ENCODE data around the gene SLC11A1. TPM values are rescaled to one million over a fixed set of nuclear protein-coding genes. Genes with fewer than 3 reads are reported as not detected.

SLC11A1 gene
- total RNA-seq, 1 experiment from 2014 or later, result 1.2 TPM

GRCh38 chr2:218431878-218432277 lies 49.8 kb downstream of the SLC11A1 start:
- DNase-seq (ENCODE audit: extremely low read depth, low read depth), result no peak

- DNase-seq (ENCODE audit: extremely low read depth, low read depth), result no peak
Measured at GRCh38 chr2:218432676-218433365, 50.7 kb downstream of the SLC11A1 start.

- DNase-seq (ENCODE audit: extremely low read depth, low read depth), result no peak
Measured at GRCh38 chr2:218434456-218434855, 52.4 kb downstream of the SLC11A1 start.

GRCh38 chr2:218435003-218435982 lies 53.2 kb downstream of the SLC11A1 start:
- DNase-seq (ENCODE audit: extremely low read depth, low read depth), result no peak

- DNase-seq (ENCODE audit: extremely low read depth, low read depth), result no peak
Measured at GRCh38 chr2:218436992-218437391, 54.9 kb downstream of the SLC11A1 start.

- no peak for DNase-seq (ENCODE audit: extremely low read depth, low read depth)
Measured at GRCh38 chr2:218437969-218438368, 55.9 kb downstream of the SLC11A1 start.

GRCh38 chr2:218438596-218438995 lies 56.5 kb downstream of the SLC11A1 start:
- no peak for DNase-seq (ENCODE audit: extremely low read depth, low read depth)

GRCh38 chr2:218444692-218445357 lies 62.8 kb downstream of the SLC11A1 start:
- no peak for DNase-seq (ENCODE audit: extremely low read depth, low read depth)

- no peak for DNase-seq (ENCODE audit: extremely low read depth, low read depth)
Measured at GRCh38 chr2:218445602-218446001, 63.5 kb downstream of the SLC11A1 start.

Small RNA genes lying within 50 kb of the gene (small RNA-seq; reads per million reads assigned to genes)
- gene MIR26B (23.1 to 462 reads per million in 2 experiments), gene MIR6810 (0 reads per million in 2 experiments)

Other genes with a start within 250 kb of the SLC11A1 start
- not detected in 2 replicates for gene CXCR1, start 215.3 kb upstream of the SLC11A1 start, total RNA-seq (2014; rRNA removed; shearing (Covaris generic))
- gene ARPC2, start 165.1 kb upstream of the SLC11A1 start, total RNA-seq (2014; rRNA removed; shearing (Covaris generic)), result 231 and 247 TPM in 2 replicates
- gene GPBAR1, start 121.3 kb upstream of the SLC11A1 start, total RNA-seq (2014; rRNA removed; shearing (Covaris generic)), result 0.15 TPM in 1 of 2 replicates, not detected in the other
- 115 and 122 TPM in 2 replicates for gene AAMP, start 112.1 kb upstream of the SLC11A1 start, total RNA-seq (2014; rRNA removed; shearing (Covaris generic))
- 21.6 and 28.4 TPM in 2 replicates for gene PNKD, start 111.8 kb upstream of the SLC11A1 start, total RNA-seq (2014; rRNA removed; shearing (Covaris generic))
- 107 and 124 TPM in 2 replicates for gene TMBIM1, start 89.8 kb upstream of the SLC11A1 start, total RNA-seq (2014; rRNA removed; shearing (Covaris generic))
- 0.59 TPM in 1 of 2 replicates, not detected in the other for gene CATIP, start 25.4 kb upstream of the SLC11A1 start, total RNA-seq (2014; rRNA removed; shearing (Covaris generic))
- gene CTDSP1, start 17.6 kb downstream of the SLC11A1 start, total RNA-seq (2014; rRNA removed; shearing (Covaris generic)), result 63.8 and 68.7 TPM in 2 replicates
- gene VIL1, start 36.9 kb downstream of the SLC11A1 start, total RNA-seq (2014; rRNA removed; shearing (Covaris generic)), result 0.02 TPM in 1 of 2 replicates, not detected in the other
- 11.2 and 14.6 TPM in 2 replicates for gene USP37, start 186.1 kb downstream of the SLC11A1 start, total RNA-seq (2014; rRNA removed; shearing (Covaris generic))
- 78.5 and 85.3 TPM in 2 replicates for gene CNOT9, start 186.6 kb downstream of the SLC11A1 start, total RNA-seq (2014; rRNA removed; shearing (Covaris generic))
- 2.8 and 7.6 TPM in 2 replicates for gene PLCD4, start 225.6 kb downstream of the SLC11A1 start, total RNA-seq (2014; rRNA removed; shearing (Covaris generic))

Measured in NCI-H460 (cell line).